Activated naive CD8-positive, alpha-beta T cell treated with anti-CD3 and anti-CD28 coated beads, Interleukin-2, amount 10 ng/mL, durations not matched to agents 7 days and 5 days (primary cell): ENCODE results near the gene LRP11. TPM values are rescaled to one million over a fixed set of nuclear protein-coding genes. Genes with fewer than 3 reads are reported as not detected.
"Not testable (repeated sequence)": the region's sequence is repeated elsewhere in the genome, so short reads cannot be mapped to it uniquely, and the experiment has no call there.

Experiments used
- ATAC-seq: fragments of 150-1000 bp; cut with Tn5 transposase; one replicate; pipeline ENCODE4 v1.10.0; 2021; ENCODE audit warnings: low read depth, moderate library complexity
- POLR2A ChIA-PET: fragments of 350-600 bp; sonication (Branson Sonifier 250); formaldehyde crosslinking; loops from one replicate; lab custom pipeline; 2021; ENCODE audit warnings: antibody characterized with exemption; lab: Charles Lee
- DNase-seq: peaks from one replicate; pipeline ENCODE4 v3.0.0; 2021
- H3K27ac Mint-ChIP-seq: one replicate; pipeline ENCODE4 v1.8.0; 2022; ENCODE audit warnings: mild to moderate bottlenecking, mixed read lengths
- H3K27me3 Mint-ChIP-seq: one replicate; pipeline ENCODE4 v1.8.0; 2022; ENCODE audit warnings: mild to moderate bottlenecking, moderate library complexity, mixed read lengths
- H3K36me3 Mint-ChIP-seq: one replicate; pipeline ENCODE4 v1.8.0; 2021; ENCODE audit warnings: mild to moderate bottlenecking, mixed read lengths
- H3K4me1 Mint-ChIP-seq: one replicate; pipeline ENCODE4 v1.8.0; 2021; ENCODE audit warnings: mixed read lengths
- H3K4me3 Mint-ChIP-seq: one replicate; pipeline ENCODE4 v1.8.0; 2022; ENCODE audit warnings: mild to moderate bottlenecking, moderate library complexity, mixed read lengths
- H3K9me3 Mint-ChIP-seq: one replicate; pipeline ENCODE4 v1.8.0; 2021; ENCODE audit warnings: mixed read lengths
- total RNA-seq, 2 experiments: library from RNA; stranded (reverse); gene quantifications; one replicate each; pipeline ENCODE4 v1.2.3, GENCODE V29; 2021

Gene LRP11
- total RNA-seq, 2 experiments from 2014 or later = 2.3 to 2.7 TPM

DNA sequence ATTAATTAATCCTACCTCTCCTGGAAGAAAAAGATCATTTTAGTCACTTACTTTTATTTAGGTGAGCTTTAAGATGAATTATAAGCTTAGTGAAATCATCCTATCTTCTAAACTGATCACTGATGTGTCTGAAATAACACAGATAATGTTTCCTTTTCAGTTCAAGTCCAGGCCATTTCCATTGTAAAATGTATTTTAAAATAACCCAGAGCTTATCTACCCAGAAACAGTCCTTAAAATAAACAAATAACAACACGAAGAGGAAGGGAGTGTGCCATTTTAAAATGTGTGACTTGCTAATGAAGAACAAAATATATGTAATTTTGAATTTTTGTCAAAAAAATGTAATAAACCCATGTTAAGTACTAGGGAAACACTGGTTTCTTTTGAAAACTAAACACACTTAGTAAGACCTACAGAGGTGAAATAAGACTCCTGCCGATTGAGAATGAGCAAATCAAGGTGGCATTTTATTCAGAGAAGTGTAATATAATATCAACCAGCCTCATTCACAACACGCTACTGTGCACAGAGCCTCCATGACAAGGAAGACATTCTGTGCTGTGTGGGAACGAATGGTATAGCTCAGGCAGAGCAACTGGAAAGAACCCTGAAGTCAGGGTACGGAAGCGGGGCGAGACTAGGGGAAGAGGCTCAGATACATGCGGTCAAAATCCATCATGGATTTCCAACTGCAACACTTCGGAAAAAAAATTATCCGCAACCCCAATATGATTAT is 7.7 kb downstream of the LRP11 start:
- POLR2A ChIA-PET = no interaction called here
- H3K36me3 Mint-ChIP-seq = no peaks in the 10 kb centered on the region
- peaks cover 15% of the 10 kb centered on the region for H3K4me1 Mint-ChIP-seq
- H3K4me3 Mint-ChIP-seq = no peak overlapping the region
- ATAC-seq (no peak), DNase-seq (no peak)
- H3K9me3 Mint-ChIP-seq = no peaks in the 10 kb centered on the region
- no peak overlapping the region for H3K27ac Mint-ChIP-seq
- peaks cover 42% of the 10 kb centered on the region for H3K27me3 Mint-ChIP-seq

DNA sequence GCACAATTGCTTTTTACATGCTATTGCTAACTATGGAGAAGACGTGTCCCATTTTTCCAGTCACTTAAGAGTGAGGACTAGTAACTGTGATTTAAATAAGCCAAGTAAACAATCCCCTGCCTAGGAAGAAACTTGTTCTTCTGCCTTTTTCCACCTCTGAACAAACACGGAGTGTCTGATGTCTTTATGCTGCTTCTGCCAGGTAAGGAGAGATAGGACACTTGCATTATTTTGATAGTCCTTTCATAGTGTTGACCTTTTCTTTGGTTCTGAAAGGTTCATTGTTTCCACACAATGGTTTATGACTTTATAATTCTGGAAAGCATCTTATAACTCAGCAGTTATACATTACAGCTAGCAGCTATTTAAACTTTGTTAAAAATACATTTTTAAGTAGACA is 8.4 kb downstream of the LRP11 start:
- Mint-ChIP-seq H3K4me1 (peaks cover 15% of the 10 kb centered on the region), H3K27ac (no peak overlapping the region), H3K27me3 (peaks cover 42% of the 10 kb centered on the region), H3K4me3 (no peak overlapping the region), H3K9me3 (no peaks in the 10 kb centered on the region), H3K36me3 (no peaks in the 10 kb centered on the region)
- DNase-seq = no peak
- POLR2A ChIA-PET = no interaction called here
- ATAC-seq = no peak

DNA sequence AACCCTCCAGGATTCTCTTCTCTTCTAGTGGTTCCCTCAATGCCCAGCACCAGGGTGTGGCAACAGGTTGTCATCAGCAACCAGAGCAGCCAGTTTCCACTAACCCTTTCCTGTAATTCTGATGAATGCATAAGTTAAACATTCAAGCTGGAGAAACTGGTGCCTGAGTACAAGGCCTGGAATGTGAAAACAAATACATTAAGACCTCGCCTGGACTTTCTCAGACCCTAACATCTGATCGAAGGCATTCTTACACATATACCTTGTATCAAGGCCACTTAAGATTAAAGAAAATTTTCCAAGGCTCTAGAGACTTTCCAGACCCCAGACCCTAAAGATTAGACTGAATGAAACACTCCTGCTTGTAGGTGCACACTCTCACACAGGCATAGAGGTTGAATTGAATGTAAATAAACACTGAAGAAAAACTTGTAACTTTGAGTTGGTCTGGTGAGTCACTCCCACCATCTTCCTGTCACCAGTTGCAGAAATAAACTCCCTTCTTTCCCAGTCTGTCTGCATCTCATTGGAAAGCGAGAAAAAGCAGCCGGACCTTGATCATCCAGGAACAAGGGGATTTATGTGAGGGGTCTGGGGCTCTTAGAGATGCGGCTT is 9.0 kb downstream of the LRP11 start:
- Mint-ChIP-seq H3K4me3 (no peak overlapping the region), H3K9me3 (no peaks in the 10 kb centered on the region), H3K27ac (no peak overlapping the region), H3K36me3 (no peaks in the 10 kb centered on the region), H3K4me1 (peaks cover 15% of the 10 kb centered on the region), H3K27me3 (peaks cover 37% of the 10 kb centered on the region)
- DNase-seq = no peak
- no peak for ATAC-seq
- POLR2A ChIA-PET = no interaction called here

DNA sequence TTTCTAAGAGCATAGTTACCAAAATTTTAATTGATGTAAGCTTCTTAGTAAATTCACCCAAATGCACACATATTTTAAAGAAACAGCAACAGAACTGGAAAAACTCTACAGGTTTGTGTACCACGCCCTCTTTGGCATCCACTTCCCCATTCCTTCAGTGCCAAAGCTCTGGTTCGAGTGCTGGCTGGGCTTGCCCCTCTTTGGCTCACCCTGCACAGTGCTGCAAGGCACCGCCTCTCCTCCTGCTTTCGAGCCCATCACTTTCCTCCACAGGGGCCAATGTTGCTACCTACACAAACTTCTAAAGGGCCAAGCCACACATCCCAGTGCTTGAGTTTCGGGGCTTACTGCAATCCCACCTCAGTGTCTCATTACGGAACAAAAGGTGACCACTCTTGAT is 9.6 kb downstream of the LRP11 start:
- H3K4me3 Mint-ChIP-seq = no peak overlapping the region
- H3K4me1 Mint-ChIP-seq = peaks cover 15% of the 10 kb centered on the region
- POLR2A ChIA-PET = no interaction called here
- no peak for ATAC-seq
- H3K9me3 Mint-ChIP-seq = no peaks in the 10 kb centered on the region
- H3K36me3 Mint-ChIP-seq = no peaks in the 10 kb centered on the region
- no peak overlapping the region for H3K27ac Mint-ChIP-seq
- H3K27me3 Mint-ChIP-seq = peaks cover 40% of the 10 kb centered on the region
- DNase-seq = no peak

DNA sequence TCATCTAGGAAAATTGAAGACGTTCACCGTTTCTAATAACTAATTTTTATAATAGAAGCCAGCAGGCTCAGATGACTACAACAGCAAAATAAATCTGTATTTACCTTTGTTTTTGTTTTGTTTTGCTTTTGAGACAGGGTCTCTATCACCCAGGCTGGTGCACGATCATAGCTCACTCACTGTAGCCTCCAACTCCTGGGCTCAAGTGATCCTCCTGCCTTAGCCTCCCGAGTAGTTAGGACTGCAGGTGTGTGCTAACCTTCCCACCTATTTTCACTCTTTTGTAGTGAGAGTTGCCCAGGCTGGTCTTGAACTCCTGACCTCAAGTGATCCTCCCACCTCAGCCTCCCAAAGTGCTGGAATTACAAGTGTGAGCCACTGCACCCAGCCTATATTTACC is 10.1 kb downstream of the LRP11 start:
- DNase-seq, H3K9me3 Mint-ChIP-seq, H3K36me3 Mint-ChIP-seq, POLR2A ChIA-PET, H3K4me3 Mint-ChIP-seq, ATAC-seq, H3K27ac Mint-ChIP-seq: not testable (repeated sequence)
- Mint-ChIP-seq H3K4me1 (peaks cover 15% of the 10 kb centered on the region), H3K27me3 (peaks cover 40% of the 10 kb centered on the region)

DNA sequence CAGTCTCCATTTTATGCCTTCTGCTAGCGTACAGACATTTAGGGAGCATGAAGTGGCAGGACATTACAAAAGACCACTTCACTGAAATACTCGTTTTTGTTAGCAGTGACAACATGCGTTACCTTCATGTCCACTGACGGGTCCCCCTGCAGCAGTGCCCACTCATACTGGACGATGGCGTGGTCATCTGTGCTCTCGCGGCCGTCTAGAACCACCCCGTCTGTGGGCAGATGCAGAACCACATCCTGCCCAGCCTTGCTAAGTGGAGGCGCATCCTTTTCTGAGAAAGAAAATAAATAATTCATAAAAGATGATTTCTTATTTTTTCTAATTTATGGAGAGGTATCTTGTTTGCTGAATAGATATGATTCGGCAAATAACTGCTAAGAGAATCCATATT is 11.3 kb downstream of the LRP11 start:
- Mint-ChIP-seq H3K9me3 (no peaks in the 10 kb centered on the region), H3K4me1 (peaks cover 15% of the 10 kb centered on the region), H3K4me3 (no peak overlapping the region), H3K36me3 (no peaks in the 10 kb centered on the region), H3K27me3 (peaks cover 34% of the 10 kb centered on the region), H3K27ac (no peak overlapping the region)
- POLR2A ChIA-PET = no interaction called here
- no peak for DNase-seq
- ATAC-seq = peak; percentile 43

DNA sequence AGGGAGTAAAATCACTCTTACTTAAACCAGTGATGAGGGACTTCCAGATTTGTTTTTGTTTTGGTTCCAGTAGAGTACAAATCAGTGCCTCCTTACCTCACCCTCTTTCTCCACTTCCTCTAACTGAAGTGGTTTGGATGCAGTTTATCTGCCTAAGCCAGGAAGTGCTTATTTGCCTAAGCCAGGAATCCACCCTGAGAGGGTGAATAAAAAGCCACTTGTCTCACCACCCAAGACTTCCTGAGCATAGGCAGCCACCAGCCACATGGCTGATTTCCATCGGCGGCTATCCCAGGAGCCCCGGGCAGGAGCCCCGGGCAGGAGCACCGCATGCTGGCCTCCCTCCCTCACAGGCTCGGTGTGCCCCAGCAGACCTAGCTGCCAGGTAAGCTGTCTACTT is 12.0 kb downstream of the LRP11 start:
- H3K27ac Mint-ChIP-seq = no peak overlapping the region
- peaks cover 15% of the 10 kb centered on the region for H3K4me1 Mint-ChIP-seq
- peak; percentile 74 for ATAC-seq

DNA sequence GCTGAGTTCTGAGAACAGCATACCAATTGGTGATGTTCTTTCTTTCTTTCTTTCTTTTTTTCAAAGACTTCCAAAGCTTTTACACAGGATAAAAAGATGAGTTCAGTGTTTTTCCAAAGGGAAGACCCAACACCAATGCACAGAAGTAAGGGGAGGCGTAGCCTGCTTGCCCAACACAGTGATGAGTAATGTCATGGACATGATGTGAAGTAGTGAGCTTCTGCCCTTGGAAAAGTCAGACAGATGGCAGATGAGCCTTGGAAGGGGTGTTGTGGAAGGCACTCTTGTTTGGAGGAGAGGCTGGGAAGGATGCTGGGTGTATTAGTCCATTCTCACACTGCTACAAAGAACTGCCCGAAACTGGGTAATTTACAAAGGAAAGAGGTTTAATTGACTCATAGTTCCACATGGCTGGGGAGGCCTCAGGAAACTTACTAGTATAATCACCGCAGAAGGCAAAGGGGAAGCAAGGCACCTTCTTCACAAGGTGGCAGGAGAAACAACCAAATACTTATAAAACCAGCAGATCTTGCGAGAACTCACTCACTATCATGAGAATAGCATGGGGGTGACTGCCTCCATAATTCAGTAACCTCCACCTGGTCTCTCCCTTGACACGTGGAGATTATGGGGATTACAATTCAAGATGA is 12.6 kb downstream of the LRP11 start:
- no peaks in the 10 kb centered on the region for H3K9me3 Mint-ChIP-seq
- POLR2A ChIA-PET = no interaction called here
- ATAC-seq = no peak

More for the DNA sequence above, 12.0 kb downstream of the LRP11 start:
- Mint-ChIP-seq H3K9me3 (no peaks in the 10 kb centered on the region), H3K4me3 (no peak overlapping the region), H3K27me3 (peaks cover 34% of the 10 kb centered on the region), H3K36me3 (no peaks in the 10 kb centered on the region)
- POLR2A ChIA-PET = no interaction called here
- no peak for DNase-seq

DNA sequence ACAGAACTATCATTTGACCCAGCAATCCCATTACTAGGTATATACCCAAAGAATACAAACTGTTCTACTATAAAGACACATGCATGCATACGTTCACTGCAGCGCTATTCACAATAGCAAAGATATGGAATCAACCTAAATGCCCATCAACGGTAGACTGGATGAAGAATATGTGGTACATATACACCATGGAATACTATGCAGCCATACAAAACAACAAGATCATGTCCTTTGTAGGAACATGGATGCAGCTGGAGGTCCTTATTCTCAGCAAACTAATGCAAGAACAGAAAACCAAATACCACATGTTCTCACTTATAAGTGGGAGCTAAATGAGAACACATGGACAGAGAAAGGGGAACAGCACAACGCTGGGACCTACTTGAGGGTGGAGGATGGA is 15.8 kb downstream of the LRP11 start:
- DNase-seq, H3K4me3 Mint-ChIP-seq, H3K27ac Mint-ChIP-seq, H3K9me3 Mint-ChIP-seq, POLR2A ChIA-PET, H3K36me3 Mint-ChIP-seq, ATAC-seq: not testable (repeated sequence)
- peaks cover 23% of the 10 kb centered on the region for H3K27me3 Mint-ChIP-seq
- peaks cover 15% of the 10 kb centered on the region for H3K4me1 Mint-ChIP-seq

More for the DNA sequence above, 12.6 kb downstream of the LRP11 start:
- Mint-ChIP-seq H3K4me1 (peaks cover 15% of the 10 kb centered on the region), H3K27me3 (peaks cover 31% of the 10 kb centered on the region), H3K36me3 (no peaks in the 10 kb centered on the region), H3K4me3 (no peak overlapping the region), H3K27ac (no peak overlapping the region)
- DNase-seq = no peak

DNA sequence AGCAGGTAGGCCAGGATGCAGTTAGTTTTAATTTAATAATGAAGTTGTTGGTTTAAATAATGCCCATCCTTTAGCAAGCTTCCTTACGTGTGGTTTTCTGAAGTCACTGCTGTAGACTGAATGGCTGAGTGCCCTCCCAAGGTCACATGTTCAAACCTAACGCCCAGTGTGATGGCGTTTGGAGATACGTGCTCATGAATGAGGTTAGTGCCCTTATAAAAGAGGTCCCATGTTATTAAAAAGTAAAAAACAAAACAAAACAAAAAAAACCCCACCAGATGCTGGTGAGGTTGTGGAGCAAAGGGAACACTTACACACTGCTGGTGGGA is 16.3 kb downstream of the LRP11 start:
- Mint-ChIP-seq H3K27me3 (peaks cover 23% of the 10 kb centered on the region), H3K27ac (no peak overlapping the region), H3K36me3 (no peaks in the 10 kb centered on the region), H3K4me1 (peaks cover 14% of the 10 kb centered on the region), H3K4me3 (no peak overlapping the region), H3K9me3 (no peaks in the 10 kb centered on the region)
- DNase-seq = no peak
- ATAC-seq = no peak
- POLR2A ChIA-PET = no interaction called here

DNA sequence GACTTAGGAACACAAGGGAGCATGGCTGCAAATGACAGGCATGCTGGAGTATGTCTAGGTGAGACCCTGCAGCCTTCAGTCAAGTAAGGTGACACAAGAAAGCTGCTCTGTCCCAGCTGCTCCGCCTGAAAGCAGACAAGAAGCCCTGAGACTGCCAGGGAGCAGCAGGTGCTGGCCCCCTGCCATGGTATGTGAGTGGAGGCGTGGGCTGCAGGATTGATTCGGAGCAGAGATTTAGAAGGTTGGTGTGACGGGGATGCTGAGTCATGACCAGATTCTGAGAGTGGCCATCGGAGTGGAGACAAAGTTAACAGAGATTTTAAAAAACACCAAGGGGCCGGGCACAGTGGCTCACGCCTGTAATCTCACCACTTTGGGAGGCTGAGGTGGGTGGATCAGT is 17.8 kb downstream of the LRP11 start:
- H3K9me3 Mint-ChIP-seq = no peaks in the 10 kb centered on the region
- no peak overlapping the region for H3K27ac Mint-ChIP-seq
- no peaks in the 10 kb centered on the region for H3K4me1 Mint-ChIP-seq
- H3K36me3 Mint-ChIP-seq = no peaks in the 10 kb centered on the region
- peaks cover 18% of the 10 kb centered on the region for H3K27me3 Mint-ChIP-seq
- H3K4me3 Mint-ChIP-seq = no peak overlapping the region
- DNase-seq = no peak
- ATAC-seq = no peak
- POLR2A ChIA-PET = interaction anchor here (0.6 kb wide), 1 partner anchor 1550 kb away, joined by 4 read pairs; no protein-coding TSS in a partner anchor

DNA sequence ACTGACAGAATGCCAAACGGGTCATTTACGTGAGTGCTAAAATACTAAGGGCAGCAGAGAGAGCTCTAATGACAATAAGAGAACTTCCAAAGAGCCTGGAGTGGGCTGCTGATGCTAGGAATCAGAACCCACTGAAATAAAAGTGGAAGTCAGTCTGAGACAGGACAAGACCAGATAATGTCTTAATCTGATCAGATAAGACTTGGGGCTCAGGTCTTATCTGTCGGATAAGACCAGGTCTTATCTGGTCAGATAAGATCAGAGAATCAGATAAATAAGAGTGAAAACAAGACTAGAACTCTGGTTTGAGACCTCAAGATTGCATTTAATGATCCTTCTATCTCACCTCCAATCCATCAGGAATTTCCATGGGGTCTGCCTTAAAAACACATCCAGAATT is 18.6 kb downstream of the LRP11 start:
- ATAC-seq (no peak), DNase-seq (no peak)
- Mint-ChIP-seq H3K27me3 (peaks cover 11% of the 10 kb centered on the region), H3K9me3 (no peaks in the 10 kb centered on the region), H3K27ac (no peak overlapping the region), H3K4me1 (no peaks in the 10 kb centered on the region), H3K4me3 (no peak overlapping the region), H3K36me3 (no peaks in the 10 kb centered on the region)
- POLR2A ChIA-PET = interaction anchor here (0.6 kb wide), 1 partner anchor 1551 kb away, joined by 4 read pairs; no protein-coding TSS in a partner anchor

DNA sequence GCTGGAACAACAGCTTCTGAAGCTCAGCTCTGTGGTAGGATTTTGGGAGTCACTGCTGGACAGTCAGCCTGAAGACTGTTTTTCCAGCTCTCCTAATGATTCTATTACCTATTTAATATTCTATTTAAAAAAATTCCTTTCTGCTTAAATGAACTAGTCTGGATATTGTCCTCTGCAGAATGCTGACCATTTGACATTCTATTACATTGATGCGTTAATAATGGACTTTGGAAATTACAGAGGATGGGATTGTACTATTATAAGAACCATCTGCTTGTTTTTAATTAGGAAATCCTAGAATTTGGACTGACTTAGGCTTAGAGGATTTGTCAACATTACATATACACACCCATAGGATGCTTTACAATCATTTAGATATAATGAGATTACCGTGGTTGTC is 19.7 kb downstream of the LRP11 start:
- DNase-seq (no peak), ATAC-seq (no peak)
- Mint-ChIP-seq H3K4me1 (no peaks in the 10 kb centered on the region), H3K27me3 (peaks cover 7% of the 10 kb centered on the region), H3K36me3 (no peaks in the 10 kb centered on the region), H3K4me3 (no peak overlapping the region), H3K9me3 (no peaks in the 10 kb centered on the region), H3K27ac (no peak overlapping the region)
- POLR2A ChIA-PET = no interaction called here

DNA sequence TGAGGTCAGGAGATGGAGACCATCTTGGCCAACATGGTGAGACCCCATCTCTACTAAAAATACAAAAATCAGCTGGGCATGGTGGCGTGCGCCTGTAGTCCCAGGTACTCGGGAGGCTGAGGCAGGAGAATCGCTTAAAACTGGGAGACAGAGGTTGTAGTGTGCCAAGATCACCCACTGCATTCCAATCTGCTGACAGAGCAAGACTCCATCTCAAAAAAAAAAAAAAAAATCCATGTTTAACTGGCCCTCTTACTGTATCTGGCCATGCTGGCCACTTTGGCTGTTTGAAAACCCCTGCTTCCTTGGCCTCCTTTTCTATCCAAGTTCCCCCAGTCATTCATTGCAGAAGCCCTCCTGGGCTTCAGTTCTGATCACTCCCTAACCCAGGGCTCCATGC is 20.1 kb downstream of the LRP11 start:
- H3K9me3 Mint-ChIP-seq, ATAC-seq, H3K36me3 Mint-ChIP-seq, H3K4me3 Mint-ChIP-seq, POLR2A ChIA-PET, H3K4me1 Mint-ChIP-seq, H3K27me3 Mint-ChIP-seq, H3K27ac Mint-ChIP-seq, DNase-seq: not testable (repeated sequence)
